Measurements from ENCODE around the gene TCF19.
"Not testable (repeated sequence)": the region's sequence is repeated elsewhere in the genome, so short reads cannot be mapped to it uniquely, and the experiment has no call there.

Gene TCF19

DNA sequence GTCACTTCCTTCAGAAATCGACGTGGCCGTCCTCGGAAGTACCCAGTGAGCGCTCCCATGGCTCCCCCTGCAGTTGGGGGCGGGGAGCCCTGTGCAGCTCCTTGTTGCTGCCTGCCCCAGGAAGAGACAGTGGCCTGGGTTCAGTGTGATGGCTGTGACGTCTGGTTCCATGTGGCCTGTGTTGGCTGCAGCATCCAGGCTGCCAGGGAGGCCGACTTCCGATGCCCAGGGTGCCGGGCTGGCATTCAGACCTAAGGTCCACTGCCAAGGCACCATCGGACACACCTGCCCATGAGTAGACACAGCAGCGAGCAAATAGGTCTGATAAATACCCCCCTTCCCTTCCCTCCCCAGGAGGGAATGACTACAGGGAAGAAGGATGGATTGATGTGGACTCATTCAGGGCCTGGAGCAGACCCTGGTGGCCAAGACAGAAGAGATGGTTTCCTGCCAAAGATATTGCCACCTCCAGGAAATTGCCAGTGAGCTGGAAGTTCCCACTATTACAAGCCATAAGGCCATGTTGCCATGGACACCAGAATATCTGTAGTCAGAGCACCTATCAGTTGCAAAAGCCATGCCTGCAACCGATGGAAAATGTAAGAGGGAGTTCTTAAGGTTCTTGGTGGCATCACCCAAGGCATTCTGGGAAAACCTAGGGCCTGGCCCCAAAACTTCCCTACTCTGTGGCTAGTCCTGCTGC is 4.2 kb downstream of the TCF19 start:
- no peak for DNase-seq

DNA sequence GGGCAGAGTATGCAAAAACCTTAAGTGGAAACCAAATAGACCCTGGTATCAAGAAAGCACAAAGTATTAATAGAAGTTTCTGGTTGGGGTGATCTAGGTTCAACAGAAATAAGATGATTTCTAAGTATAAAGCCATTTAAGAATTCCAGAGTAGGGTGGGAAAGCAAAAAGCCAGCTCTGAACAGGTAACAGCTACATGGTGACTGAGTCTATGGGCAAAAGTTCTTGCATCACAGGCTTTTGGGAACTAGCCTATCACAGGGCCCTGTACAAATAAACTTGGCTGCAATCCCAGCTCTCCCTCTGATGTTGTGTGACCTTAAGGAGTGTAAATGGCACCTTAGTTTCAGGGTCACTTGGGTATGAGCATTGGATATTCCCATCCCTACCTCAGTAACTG is 5.5 kb downstream of the TCF19 start:
- DNase-seq, result no peak

DNA sequence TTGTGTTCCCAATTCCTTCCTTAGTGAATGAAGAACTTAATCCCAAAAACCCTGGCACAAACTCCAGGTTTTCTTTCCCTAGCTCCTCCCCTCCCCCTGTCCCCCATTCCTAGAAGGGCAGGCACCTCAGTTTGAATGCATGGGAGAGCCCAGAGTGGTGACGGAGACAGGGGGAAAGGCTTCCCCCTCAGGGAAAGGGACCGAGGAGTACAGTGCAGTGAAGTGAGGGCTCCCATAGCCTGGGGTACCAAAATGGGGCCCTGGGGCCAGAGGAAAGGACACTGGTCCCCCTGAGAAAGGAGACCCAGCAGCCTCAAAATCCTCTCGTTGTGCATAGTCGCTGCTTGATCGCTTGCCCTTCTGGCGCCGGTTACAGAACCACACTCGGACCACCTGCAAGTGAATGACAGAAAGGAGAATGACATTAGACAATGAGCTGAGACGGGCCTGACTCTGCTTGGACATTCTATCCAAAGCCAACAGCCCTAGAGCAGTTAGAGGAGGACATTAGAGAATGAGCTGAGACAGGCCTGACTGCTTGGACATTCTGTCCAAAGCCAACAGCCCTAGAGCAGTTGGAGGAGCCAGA is 6.2 kb downstream of the TCF19 start:
- not testable (repeated sequence) for DNase-seq

DNA sequence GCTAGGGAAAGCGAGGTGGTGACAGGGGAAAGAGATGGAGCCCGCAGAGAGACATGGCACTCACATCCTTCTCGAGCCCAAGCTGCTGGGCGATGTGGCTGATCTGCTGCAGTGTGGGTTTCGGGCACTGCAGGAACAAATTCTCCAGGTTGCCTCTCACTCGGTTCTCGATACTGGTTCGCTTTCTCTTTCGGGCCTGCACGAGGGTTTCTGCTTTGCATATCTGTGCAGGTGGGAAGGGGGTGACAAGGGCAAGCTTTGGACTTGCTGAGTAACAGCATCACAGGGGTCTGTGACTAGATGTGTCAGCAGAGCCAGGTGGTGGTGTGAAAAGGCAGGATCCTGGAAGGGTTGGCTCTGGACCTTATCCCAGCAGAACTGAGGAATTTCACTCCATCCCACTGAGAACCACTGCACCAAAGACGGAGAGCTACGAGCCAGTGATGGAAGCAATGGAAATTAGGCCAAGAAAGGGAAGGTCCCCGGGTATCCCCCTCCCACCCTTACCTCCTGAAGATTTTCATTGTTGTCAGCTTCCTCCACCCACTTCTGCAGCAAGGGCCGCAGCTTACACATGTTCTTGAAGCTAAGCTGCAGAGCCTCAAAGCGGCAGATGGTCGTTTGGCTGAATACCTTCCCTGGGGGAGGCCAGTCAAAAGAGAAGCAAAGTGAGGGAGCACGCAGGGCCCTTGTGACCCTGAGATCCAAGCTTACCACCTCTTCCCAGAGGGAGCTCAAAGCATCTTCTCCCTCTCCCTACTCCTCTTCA is 6.9 kb downstream of the TCF19 start:
- DNase-seq, result not testable (repeated sequence)

DNA sequence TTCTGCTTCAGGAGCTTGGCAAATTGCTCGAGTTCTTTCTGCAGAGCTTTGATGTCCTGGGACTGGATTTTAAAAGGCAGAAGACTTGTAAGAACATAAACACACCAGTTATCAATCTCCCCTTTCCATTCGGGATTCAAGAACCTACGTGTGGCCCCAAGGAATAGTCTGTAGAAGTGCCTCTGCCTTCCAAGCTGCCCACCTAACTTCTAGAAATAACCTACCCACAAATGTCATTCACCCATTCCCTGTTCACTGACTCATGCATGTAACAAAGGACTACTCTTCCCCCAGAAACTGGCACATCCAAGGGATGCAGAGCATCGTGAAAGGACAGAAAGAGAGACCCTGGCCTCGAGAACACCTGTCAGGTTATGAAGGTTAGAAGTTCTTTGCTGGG is 7.6 kb downstream of the TCF19 start:
- no peak for DNase-seq

DNA sequence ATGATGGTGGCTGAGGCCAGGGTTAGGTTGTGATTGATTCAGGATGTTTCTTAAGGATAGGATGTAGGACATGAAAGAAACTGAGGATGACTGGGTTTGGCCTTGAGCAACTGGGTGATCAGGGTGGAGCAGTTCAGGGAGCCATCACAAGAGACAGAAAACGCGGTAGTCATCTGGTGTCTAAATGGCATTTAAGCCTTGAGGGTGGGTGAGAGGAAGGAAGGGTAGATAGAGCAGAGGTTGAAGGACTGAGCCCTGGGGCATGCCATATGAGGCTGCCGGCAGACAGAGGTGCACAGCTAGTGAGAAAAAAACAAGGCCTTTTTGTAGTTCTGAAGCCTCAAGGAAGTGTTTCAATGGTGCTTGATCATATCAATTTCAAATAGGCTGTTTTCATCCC is 10.2 kb downstream of the TCF19 start:
- DNase-seq, result no peak

DNA sequence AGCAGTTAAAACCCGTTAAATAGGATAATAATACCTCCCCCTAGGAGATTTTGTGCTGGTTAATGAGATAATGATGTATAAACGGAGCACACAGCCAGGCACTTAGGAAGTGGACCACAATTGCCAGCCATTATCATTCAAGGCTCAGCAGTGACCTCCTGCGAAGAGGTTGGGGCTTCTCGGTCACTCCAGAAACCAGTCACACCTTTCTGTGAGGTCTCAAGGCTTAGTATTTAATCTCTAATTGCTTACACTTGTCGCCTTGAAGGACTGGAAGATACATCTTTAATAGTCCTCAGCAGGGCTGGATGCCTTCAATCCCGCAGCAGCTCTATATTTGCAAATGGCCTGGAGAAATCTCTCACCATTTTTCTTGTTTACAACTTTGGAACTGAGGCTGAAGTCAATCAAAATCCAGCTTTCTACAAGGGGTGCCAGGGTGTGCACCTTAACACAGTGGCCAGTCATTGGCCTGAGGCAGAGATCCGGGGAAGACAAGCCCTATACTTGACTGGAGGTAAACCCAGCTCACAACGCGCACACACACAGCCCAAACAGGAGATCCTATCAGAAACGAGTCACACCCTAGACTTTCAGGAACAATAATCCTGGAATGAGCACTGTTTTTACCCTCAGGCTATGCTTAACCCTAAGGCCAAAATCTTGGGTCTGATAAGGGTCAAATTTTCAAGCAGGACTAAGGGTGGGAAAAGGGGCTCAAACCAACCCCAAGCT is 10.9 kb downstream of the TCF19 start:
- DNase-seq, result no peak

DNA sequence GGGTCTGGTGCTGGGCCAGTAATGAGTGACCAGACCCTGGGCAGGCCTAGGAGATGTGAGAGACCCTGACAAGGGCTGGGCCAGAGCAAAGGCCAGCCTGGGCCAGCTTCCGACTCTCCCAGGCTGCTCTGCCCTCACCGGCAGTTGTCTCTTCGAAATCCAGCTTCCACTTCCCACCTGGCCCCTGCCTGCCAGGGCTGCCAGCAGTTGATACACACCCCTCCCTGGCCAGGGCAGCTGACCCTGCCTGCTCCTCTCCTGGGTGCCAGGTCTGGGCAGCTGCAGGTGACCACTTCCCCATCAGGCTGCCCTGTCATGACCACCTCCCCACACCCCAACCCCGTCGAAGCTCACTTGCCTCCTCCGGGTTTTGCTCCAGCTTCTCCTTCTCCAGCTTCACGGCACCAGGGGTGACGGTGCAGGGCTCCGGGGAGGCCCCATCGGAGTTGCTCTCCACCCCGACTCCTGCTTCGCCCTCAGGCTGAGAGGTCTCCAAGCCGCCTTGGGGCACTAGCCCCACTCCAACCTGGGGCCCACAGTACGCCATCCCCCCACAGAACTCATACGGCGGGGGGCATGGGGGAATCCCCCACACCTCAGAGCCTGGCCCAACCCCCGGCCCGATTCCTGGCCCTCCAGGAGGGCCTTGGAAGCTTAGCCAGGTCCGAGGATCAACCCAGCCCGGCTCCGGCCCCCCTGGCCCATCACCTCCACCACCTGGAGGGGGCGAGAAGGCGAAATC is 11.6 kb downstream of the TCF19 start:
- not testable (repeated sequence) for DNase-seq

DNA sequence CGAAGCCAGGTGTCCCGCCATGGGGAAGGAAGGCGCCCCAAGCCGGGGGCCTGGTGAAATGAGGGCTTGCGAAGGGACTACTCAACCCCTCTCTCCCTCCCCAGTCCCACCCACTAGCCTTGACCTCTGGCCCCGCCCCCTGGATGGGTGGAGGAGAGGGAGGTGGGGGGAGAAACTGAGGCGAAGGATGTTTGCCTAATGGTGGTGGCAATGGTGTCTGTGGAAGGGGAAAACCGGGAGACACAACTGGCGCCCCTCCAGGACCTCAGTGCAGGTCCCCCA is 12.2 kb downstream of the TCF19 start, which contains the start of gene POU5F1:
TSS of gene POU5F1 (minus strand) at position 83 of the 282 bp plus-strand sequence. CDS start at position 21, 62 bp downstream.
- DNase-seq, result no peak

DNA sequence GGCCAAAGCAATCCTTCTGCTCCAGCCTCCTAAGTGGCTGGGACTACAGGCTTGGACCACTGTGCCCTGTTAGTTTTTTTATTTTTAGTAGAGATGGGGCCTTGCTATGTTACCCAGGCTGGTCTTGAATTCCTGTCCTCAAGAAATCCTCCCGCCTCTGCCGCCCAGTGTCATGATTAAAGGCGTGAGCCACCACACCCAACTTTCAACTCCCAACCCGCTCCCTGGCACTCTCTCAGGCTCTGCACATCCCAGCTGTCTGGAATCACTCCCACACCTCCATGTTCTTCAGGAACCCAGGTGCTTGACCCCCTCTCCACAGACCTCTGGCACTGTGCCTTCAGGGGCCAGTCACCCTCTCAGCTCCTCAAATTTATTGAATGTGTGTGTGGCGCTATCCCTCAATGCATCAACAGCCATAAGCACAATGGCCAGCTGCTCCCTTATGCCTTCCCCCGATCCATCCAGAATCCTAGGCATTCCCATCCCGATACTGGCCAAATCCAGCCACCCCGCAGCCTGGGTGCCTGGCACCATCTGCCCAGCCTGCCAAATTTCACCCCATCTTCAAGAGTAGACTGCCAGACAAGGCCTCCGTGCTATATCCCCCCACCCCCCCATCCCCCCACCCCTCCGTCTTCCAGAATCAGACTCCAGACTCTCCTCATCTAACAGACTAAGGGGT is 12.7 kb downstream of the TCF19 start:
- DNase-seq, result no peak

DNA sequence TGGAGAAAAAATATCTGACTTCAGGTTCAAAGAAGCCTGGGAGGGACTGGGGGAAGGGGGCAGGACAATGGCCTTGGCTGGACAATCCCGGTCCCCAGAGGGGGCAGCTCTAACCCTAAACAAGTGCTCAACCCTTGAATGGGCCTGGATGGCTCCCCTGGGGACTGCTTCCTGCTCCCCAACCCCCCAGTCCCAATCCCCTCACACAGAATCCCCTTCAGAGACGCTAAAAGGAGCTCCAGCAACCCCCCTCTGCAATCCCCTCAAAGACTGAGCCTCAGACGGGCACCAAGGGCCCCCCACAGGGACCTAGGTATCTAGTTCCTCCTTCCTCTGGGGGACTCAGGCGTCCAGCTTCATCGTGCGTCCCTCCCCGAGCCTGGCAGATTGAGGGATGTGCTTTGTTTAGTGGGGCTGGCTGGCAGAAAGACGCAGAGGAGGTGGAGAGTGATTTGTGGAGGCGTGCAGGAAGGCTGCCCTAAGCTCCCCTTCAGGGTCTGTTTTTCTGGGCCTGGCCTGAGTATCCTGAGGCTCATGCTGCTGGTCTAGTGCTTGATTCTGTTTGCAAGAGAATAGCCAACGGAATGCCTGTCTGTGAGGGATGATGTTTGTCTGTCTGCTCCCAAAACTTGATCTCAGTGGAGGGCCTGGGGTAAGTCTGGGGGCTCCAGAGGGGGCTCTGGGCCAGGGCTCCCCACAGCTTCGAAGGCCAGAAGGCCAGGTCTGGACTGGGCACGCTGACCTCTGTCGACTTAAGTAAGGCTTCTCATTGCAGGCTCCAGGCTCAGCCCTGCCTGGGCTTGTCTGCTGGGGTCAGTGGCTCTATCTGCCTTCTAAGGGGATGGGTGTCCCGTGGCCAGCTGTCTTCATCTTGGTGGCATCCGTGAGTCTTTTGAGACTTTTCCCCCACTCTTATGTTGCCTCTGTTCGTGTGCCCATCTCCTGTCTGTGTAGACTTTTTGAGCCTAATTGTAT is 13.8 kb downstream of the TCF19 start:
- no peak for DNase-seq

DNA sequence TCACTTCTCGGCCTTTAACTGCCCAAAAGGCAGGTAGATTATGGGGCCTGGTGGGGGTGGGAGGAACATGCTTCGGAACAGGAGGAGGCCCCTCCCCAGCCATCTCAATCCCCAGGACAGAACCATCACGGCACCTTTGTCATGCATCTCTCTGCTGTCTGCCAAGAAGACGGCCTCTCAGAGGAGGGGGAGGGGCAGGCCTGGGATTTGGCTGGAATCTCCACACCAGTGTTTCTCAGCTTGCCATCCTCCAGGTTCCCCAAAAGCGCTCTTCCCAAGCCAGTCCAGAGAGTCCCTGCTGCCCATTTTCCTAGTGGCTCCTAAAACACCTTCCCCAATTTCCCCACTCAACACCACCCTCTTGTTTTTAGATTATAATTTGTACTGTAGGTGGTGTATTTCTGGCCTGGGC is 14.6 kb downstream of the TCF19 start:
- DNase-seq, result no peak

DNA sequence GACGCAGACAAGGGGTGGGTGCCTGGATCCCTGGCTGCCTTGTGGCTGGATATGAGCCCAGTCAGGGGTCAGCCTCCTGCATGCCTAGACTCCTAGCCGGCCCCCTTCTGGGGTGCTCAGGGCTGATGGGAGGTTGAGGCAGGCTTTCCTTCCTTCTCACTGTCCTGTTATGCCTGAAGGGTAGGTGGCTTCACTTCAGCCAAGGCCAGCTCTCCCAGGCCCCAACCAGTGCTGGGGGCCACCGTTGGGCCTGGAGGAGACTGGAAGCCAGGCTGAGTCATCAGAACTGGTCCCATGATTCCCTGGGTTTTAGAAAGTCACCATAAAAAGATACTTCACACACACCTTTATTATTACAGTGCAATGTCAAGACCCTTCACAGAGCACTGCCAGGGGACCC is 15.0 kb downstream of the TCF19 start:
- DNase-seq, result no peak

DNA sequence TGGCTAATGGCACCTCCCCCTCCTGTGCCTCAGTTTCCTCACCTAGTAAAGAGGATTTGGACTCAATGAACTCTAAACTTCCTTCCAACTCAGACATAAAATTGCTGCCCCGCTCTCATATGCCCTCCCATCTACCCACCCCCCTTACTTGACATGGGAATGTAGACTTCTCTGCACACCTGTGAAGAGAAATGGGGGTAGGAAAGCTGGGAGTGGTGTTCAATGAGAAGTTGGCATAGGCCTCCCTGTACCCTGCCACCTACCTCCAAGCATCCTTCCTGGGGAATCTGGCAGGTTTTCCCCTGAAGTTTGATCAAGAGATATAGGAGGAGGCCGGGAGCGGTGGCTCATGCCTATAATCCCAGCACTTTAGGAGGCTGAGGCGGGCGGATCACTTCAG is 16.0 kb downstream of the TCF19 start:
- no peak for DNase-seq

DNA sequence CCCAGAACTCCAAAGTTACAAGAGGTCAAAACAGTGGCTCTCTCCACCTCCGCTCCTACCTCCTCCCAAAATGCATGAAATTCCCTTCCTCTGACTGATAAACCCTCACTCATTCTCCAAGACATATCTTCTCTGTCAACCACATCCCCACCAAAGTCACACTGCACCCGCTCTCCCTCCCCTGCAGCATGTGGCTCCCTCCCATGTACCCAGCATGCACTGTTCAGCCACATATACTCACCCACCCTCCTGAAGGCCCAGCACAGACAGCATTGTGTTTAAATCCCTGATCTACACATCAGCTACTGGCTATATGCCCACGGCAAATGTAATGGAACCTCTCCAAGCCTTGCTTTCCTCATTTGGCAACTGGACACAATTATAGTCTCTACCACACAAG is 17.6 kb downstream of the TCF19 start:
- no peak for DNase-seq

DNA sequence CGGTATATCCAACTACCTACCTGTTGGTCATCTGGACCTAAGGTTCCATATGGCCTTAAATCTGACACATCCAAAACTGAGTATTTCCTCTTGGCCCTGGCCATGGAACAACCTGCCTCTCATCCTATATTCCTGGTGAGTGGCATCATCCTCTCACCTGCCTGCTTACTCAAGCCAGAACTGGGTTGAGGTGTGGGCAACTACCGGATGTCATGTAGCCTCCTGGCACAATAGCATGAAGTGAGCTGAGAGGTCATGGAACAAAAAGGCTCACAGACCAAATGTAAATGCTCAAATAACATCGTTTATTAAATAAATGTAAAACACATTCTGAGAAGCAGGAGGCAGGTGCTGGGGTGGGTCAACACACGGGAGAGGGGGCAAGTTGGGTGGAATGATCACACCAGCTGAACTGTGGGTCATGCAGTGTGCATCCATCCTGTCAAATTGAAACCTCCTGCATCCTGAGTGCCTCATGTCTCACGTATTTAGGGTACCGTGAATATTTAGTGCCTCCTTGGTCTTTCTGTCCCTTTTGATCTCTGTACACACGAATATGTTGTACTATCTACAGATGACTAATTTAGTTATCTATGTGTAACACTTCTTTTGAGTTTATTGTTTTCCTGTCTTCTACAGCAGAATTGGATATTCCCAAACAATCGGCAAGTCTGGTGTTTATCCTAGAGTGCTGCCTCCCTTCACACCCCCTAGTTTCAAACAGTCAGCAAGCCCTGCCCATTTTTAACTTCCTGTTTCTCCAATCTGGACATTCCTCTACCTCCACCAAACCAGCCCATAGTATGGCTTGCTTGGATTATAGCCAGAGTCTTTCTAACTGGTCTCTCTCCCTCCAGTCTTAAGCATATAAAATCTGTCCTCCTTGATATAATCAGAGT is 20.0 kb downstream of the TCF19 start:
- DNase-seq, result no peak

DNA sequence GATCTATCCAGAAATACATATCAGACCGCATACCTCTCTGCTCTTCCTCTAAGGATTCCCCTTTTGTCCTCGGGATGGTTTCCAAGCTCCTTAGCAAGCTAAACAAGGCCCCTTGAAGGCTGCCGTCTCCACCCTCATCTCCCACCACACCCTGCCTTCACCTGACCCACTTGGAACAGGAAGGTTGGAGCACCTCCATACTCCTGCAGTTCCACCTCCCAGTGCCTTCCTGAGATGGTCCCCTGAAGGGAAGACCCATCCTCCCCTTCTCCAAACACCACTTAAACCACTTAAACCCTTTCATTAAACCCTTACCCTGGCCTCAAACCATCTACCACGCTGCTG is 20.6 kb downstream of the TCF19 start:
- no peak for DNase-seq

DNA sequence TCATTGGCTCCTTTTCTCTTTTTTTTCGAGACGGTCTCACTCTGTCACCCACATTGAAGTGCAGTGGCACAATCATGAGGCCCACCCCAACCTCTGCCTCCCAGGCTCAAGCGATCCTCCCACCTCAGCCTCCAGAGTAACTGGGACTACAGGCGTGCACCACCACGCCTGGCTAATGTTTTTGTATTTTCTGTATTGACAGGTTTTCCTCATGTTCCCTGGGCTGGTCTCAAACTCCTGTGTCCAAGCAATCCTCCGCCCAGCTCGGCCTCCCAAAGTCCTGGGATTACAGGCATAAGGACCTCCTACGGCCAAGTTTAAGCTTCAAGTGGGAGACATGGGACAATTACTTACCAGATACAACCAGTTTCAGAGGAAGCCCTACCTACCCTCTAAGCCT is 21.5 kb downstream of the TCF19 start:
- no peak for DNase-seq

DNA sequence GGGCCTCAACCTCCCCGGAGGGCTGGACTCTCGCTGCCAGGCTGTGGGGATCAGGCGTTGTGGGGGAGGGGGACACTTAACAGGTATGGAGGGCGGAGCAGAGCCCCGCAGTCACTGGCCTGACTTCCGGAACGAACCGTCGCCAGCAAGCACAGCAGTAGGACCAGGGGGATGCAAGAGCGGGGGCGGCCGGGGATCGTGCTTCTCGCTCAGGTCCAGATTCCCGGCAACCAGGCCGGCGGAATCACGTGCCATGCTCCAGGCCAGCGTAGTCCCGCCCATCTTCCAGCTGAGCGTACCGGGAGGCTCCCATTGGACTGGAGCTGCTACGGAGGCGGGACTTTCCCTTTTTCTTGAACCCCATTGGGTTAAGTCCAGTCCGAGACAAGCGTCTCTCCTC is 22.1 kb downstream of the TCF19 start:
- DNase-seq, result no peak

DNA sequence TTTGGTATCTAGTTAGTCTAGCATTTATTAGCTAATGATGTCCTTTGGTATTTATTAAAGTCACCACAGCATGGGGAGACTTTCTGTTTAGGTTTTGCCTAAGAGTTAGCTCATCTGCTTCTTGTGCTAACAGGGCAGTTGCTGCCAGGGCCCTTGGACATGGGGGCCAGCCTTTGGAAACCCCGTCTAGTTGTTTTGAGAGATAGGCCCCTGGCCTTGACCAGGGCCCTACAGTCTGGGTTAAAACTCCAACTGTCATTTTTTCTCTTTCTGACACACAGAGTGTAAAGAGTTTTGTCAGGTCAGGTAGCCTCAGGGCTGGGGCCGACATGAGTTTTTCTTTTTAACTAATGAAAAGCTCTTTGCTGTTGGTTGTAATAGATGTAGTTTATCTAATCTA is 24.9 kb downstream of the TCF19 start:
- DNase-seq, result not testable (repeated sequence)
